Osteoblast (primary cell): ENCODE measurements around the gene KRTAP9-8. TPM values are rescaled to one million over a fixed set of nuclear protein-coding genes. Genes with fewer than 3 reads are reported as not detected.
"Not testable (repeated sequence)": the region's sequence is repeated elsewhere in the genome, so short reads cannot be mapped to it uniquely, and the experiment has no call there.

Experiments
- DNase-seq: peaks from one replicate; pipeline ENCODE4 v3.0.0; 2011; ENCODE audit warnings: low spot score, mixed read lengths; ENCODE audit not compliant: insufficient read length; ENCODE audit errors: missing footprints
- H2AFZ ChIP-seq: 2 replicates; pipeline ENCODE4 v1.6.0; 2011; ENCODE audit warnings: mild to moderate bottlenecking, low read length
- H3K27ac ChIP-seq: 2 replicates; pipeline ENCODE4 v1.5.1; 2011; ENCODE audit warnings: mild to moderate bottlenecking, low read depth, low read length, moderate library complexity
- H3K27me3 ChIP-seq: 2 replicates; pipeline ENCODE4 v1.6.0; 2012; ENCODE audit warnings: mild to moderate bottlenecking, control low read depth, inconsistent platforms, low read length, moderate library complexity; ENCODE audit not compliant: insufficient read depth
- H3K36me3 ChIP-seq: 2 replicates; pipeline ENCODE4 v1.5.1; 2011; ENCODE audit warnings: mild to moderate bottlenecking, low read length, control low read depth, moderate library complexity; ENCODE audit not compliant: insufficient read depth
- H3K4me1 ChIP-seq: 2 replicates; pipeline ENCODE4 v1.5.1; 2011; ENCODE audit warnings: mild to moderate bottlenecking, low read length, control low read depth, moderate library complexity; ENCODE audit not compliant: insufficient read depth
- H3K4me2 ChIP-seq: 2 replicates; pipeline ENCODE4 v1.6.0; 2011; ENCODE audit warnings: mild to moderate bottlenecking, low read length; ENCODE audit not compliant: insufficient read depth
- H3K4me3 ChIP-seq: fragments of 200-600 bp; sonication (generic); 3 replicates; pipeline ENCODE4 v1.5.1; 2012; ENCODE audit warnings: mild to moderate bottlenecking, low read length, inconsistent platforms; ENCODE audit not compliant: insufficient read depth
- H3K79me2 ChIP-seq: 2 replicates; pipeline ENCODE4 v1.6.0; 2012; ENCODE audit warnings: mild to moderate bottlenecking, low read length, control low read depth, inconsistent platforms; ENCODE audit not compliant: insufficient read depth
- H3K9me3 ChIP-seq: 2 replicates; pipeline ENCODE4 v1.5.1; 2011; ENCODE audit warnings: low read depth, low read length, control low read depth
- H4K20me1 ChIP-seq: 2 replicates; pipeline ENCODE4 v1.6.0; 2012; ENCODE audit warnings: mild to moderate bottlenecking, low read length, control low read depth; ENCODE audit not compliant: insufficient read depth
- total RNA-seq: library from RNA; depleted of rRNA; stranded (reverse); fragments of >200 nt; gene quantifications from 2 replicates; pipeline ENCODE4 v1.2.3, GENCODE V29; 2012
- TF ChIP-seq, protein P1 (sequence below): IDR thresholded peaks from 2 replicates; pipeline ENCODE4 v1.5.1; 2011; ENCODE audit warnings: mild to moderate bottlenecking, low read depth, low read length, moderate library complexity; ENCODE audit errors: extremely low read depth

The KRTAP9-8 gene
- total RNA-seq, 1 donor, result not detected

DNA sequence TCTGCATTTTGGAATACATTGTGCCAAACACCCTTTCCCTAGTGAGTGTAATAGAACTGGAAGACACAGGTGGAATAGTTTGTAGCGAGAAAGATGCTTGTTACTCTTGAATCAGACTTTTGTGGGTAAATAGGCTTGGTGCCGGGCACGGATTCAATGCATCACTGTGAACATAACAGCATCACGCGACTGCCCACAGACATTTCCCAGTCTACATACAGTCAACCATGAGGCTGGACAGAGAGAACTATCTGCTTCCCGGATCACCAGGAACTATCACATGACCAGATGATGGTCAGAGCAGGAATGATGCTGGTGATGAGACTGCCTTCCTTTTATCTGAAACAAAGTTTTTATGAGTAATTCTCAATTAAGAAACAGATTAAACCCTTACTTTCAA lies 11.7 kb upstream of the KRTAP9-8 start:
- TF ChIP-seq, protein P1, sequence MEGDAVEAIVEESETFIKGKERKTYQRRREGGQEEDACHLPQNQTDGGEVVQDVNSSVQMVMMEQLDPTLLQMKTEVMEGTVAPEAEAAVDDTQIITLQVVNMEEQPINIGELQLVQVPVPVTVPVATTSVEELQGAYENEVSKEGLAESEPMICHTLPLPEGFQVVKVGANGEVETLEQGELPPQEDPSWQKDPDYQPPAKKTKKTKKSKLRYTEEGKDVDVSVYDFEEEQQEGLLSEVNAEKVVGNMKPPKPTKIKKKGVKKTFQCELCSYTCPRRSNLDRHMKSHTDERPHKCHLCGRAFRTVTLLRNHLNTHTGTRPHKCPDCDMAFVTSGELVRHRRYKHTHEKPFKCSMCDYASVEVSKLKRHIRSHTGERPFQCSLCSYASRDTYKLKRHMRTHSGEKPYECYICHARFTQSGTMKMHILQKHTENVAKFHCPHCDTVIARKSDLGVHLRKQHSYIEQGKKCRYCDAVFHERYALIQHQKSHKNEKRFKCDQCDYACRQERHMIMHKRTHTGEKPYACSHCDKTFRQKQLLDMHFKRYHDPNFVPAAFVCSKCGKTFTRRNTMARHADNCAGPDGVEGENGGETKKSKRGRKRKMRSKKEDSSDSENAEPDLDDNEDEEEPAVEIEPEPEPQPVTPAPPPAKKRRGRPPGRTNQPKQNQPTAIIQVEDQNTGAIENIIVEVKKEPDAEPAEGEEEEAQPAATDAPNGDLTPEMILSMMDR, result no peak
- H3K27ac ChIP-seq, result no peak overlapping the region
- H3K9me3 ChIP-seq, result no peaks in the 10 kb centered on the region
- H3K4me1 ChIP-seq, result peaks cover 6% of the 10 kb centered on the region
- H3K36me3 ChIP-seq, result no peaks in the 10 kb centered on the region
- no peaks in the 10 kb centered on the region for H4K20me1 ChIP-seq
- no peak overlapping the region for H3K4me2 ChIP-seq
- H2AFZ ChIP-seq, result no peak overlapping the region
- DNase-seq, result no peak
- no peak overlapping the region for H3K4me3 ChIP-seq
- no peaks in the 10 kb centered on the region for H3K79me2 ChIP-seq
- H3K27me3 ChIP-seq, result no peaks in the 10 kb centered on the region

- H3K27me3 ChIP-seq, H3K4me2 ChIP-seq, H3K36me3 ChIP-seq, H3K4me3 ChIP-seq, H3K9me3 ChIP-seq, H2AFZ ChIP-seq, H4K20me1 ChIP-seq, DNase-seq, H3K4me1 ChIP-seq, H3K79me2 ChIP-seq, H3K27ac ChIP-seq: not testable (repeated sequence)
Measured at GRCh38 chr17:41226598-41227095, 11.2 kb upstream of the KRTAP9-8 start, which contains the start of gene KRTAP9-2. Gene KRTAP9-2 (plus strand): TSS chr17:41226648. CDS start chr17:41226655, 7 bp downstream.

- Histone ChIP-seq H3K4me3 (no peak overlapping the region), H3K79me2 (no peaks in the 10 kb centered on the region), H3K27me3 (peaks cover 3% of the 10 kb centered on the region), H3K4me1 (no peaks in the 10 kb centered on the region), H3K36me3 (no peaks in the 10 kb centered on the region), H2AFZ (no peak overlapping the region), H4K20me1 (no peaks in the 10 kb centered on the region), H3K9me3 (no peaks in the 10 kb centered on the region), H3K4me2 (no peak overlapping the region), H3K27ac (no peak overlapping the region)
- no peak for DNase-seq
- TF ChIP-seq, protein P1, result no peak
Measured at GRCh38 chr17:41230094-41230493, 7.7 kb upstream of the KRTAP9-8 start.

- H3K36me3 ChIP-seq, result no peaks in the 10 kb centered on the region
- H3K27me3 ChIP-seq, result peaks cover 3% of the 10 kb centered on the region
- no peaks in the 10 kb centered on the region for H3K79me2 ChIP-seq
- DNase-seq, result no peak
- H3K4me2 ChIP-seq, result no peak overlapping the region
- no peaks in the 10 kb centered on the region for H3K4me1 ChIP-seq
- no peak overlapping the region for H3K4me3 ChIP-seq
- no peak overlapping the region for H3K27ac ChIP-seq
- TF ChIP-seq, protein P1, result no peak
- H2AFZ ChIP-seq, result no peak overlapping the region
- no peaks in the 10 kb centered on the region for H4K20me1 ChIP-seq
- no peaks in the 10 kb centered on the region for H3K9me3 ChIP-seq
Measured at GRCh38 chr17:41231731-41232130, 6.1 kb upstream of the KRTAP9-8 start.

GRCh38 chr17:41232399-41233105 lies 5.2 kb upstream of the KRTAP9-8 start, which contains the start of gene KRTAP9-3:
Gene KRTAP9-3 (plus strand): TSS chr17:41232449. CDS start chr17:41232502, 53 bp downstream.
- not testable (repeated sequence) for H3K9me3 ChIP-seq, H3K79me2 ChIP-seq, H3K4me1 ChIP-seq, H3K4me3 ChIP-seq, H3K27me3 ChIP-seq, H3K4me2 ChIP-seq, H2AFZ ChIP-seq, DNase-seq, H3K27ac ChIP-seq, H3K36me3 ChIP-seq, H4K20me1 ChIP-seq

DNA sequence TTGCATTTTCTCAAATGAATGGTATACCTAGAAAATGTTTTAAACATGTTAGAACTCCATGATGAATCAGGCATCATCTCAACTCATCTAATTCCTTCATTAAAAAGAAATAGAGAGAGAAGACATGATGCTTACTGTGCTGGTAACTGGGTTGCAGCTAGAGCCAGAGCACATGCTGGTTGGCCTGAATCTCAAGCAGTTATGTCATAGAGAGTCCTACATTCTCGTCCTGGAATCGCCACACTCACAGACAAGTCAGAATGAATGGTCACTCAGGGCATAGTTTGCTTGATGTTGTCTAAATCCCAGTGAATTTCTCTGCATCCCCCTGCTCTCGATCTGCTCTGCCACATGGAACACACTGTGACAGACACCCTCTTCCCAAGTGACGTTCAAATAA lies 683 bp upstream of the KRTAP9-8 start:
- not testable (repeated sequence) for H3K4me2 ChIP-seq, H3K36me3 ChIP-seq, DNase-seq, H3K4me1 ChIP-seq, H2AFZ ChIP-seq, H3K27ac ChIP-seq, H3K4me3 ChIP-seq, H3K9me3 ChIP-seq, H4K20me1 ChIP-seq, H3K27me3 ChIP-seq, H3K79me2 ChIP-seq
